CD4-positive, alpha-beta memory T cell (primary cell): ENCODE results near the gene KITLG. TPM values are rescaled to one million over a fixed set of nuclear protein-coding genes. Genes with fewer than 3 reads are reported as not detected.
"Not testable (repeated sequence)": the region's sequence is repeated elsewhere in the genome, so short reads cannot be mapped to it uniquely, and the experiment has no call there.

Experiments used
- CTCF ChIA-PET: fragments of 350-600 bp; sonication (Branson Sonifier 250); formaldehyde crosslinking; loops from one replicate; lab custom pipeline; 2021; ENCODE audit warnings: inconsistent platforms; ENCODE audit not compliant: partially characterized antibody; lab: Charles Lee
- POLR2A ChIA-PET: fragments of 350-600 bp; sonication (Branson Sonifier 250); formaldehyde crosslinking; loops from one replicate; lab custom pipeline; 2021; ENCODE audit not compliant: partially characterized antibody; lab: Charles Lee
- DNase-seq, 5 donors: peaks; one replicate each; pipeline versions ENCODE4 v3.0.0 to v3.0.0-alpha.2; 2020 to 2022; ENCODE audit warnings: mixed read lengths in 1 of 5
- H3K27ac ChIP-seq: one replicate; pipeline ENCODE4 v1.7.0; 2013; ENCODE audit warnings: low read depth, low read length
- H3K27me3 ChIP-seq: 2 replicates; pipeline ENCODE4 v1.7.0; 2013; ENCODE audit warnings: mild to moderate bottlenecking, low read length, moderate library complexity; ENCODE audit not compliant: insufficient read depth
- H3K36me3 ChIP-seq: 2 replicates; pipeline ENCODE4 v1.7.0; 2013; ENCODE audit warnings: mild to moderate bottlenecking, low read length, moderate library complexity; ENCODE audit not compliant: insufficient read depth
- H3K4me1 ChIP-seq: 2 replicates; pipeline ENCODE4 v1.7.0; 2013; ENCODE audit warnings: mild to moderate bottlenecking, low read length, moderate library complexity; ENCODE audit not compliant: insufficient read depth
- H3K4me3 ChIP-seq, 2 donors: one replicate each; pipeline ENCODE4 v1.7.0; 2013; ENCODE audit warnings: low read length in 2 of 2, mild to moderate bottlenecking in 1 of 2
- H3K9me3 ChIP-seq, 2 donors: one replicate each; pipeline ENCODE4 v1.7.0; 2013; ENCODE audit warnings: low read length in 2 of 2, control low read depth in 1 of 2; ENCODE audit not compliant: control insufficient read depth in 1 of 2
- H3K27ac Mint-ChIP-seq, 7 donors: one replicate each; pipeline ENCODE4 v1.8.0; 2020 to 2021; ENCODE audit warnings: mixed read lengths in 7 of 7, mild to moderate bottlenecking in 6 of 7, inconsistent platforms in 3 of 7, moderate library complexity in 3 of 7
- H3K27me3 Mint-ChIP-seq, 2 donors: one replicate each; pipeline ENCODE4 v1.8.0; 2020 to 2021; ENCODE audit warnings: mixed read lengths in 2 of 2
- H3K36me3 Mint-ChIP-seq, 2 donors: one replicate each; pipeline ENCODE4 v1.8.0; 2020 to 2021; ENCODE audit warnings: mixed read lengths in 2 of 2, inconsistent platforms in 1 of 2, mild to moderate bottlenecking in 1 of 2
- H3K4me1 Mint-ChIP-seq, 4 donors: one replicate each; pipeline ENCODE4 v1.8.0; 2020 to 2021; ENCODE audit warnings: mixed read lengths in 4 of 4, mild to moderate bottlenecking in 1 of 4
- H3K4me3 Mint-ChIP-seq, 8 donors: one replicate each; pipeline ENCODE4 v1.8.0; 2020 to 2021; ENCODE audit warnings: mixed read lengths in 8 of 8, mild to moderate bottlenecking in 7 of 8, moderate library complexity in 6 of 8, inconsistent platforms in 3 of 8
- H3K9me3 Mint-ChIP-seq, 8 donors: one replicate each; pipeline ENCODE4 v1.8.0; 2020 to 2021; ENCODE audit warnings: mixed read lengths in 8 of 8, mild to moderate bottlenecking in 5 of 8, inconsistent platforms in 3 of 8, moderate library complexity in 1 of 8
- intact Hi-C: fragments of 100-400 bp; cut with micrococcal nuclease; formaldehyde crosslinking; loops from one replicate; pipeline ENCODE4 v1.15.1; 2023
- polyA plus RNA-seq, 2 donors: library from polyadenylated mRNA; unstranded; fragments of 300-500 nt; fragmentation: Illumina TruSeq; gene quantifications; one replicate each; pipeline ENCODE4 v1.2.3, GENCODE V29; 2021
- total RNA-seq, 2 experiments: library from RNA; stranded (reverse); gene quantifications; one replicate each; pipeline ENCODE4 v1.2.3, GENCODE V29; 2021

Gene KITLG
- total and polyA plus RNA-seq, 4 experiments from 2014 or later = 0.14 TPM; not detected in 3

- DNase-seq = no peak
- Mint-ChIP-seq H3K27ac (no peak overlapping the region), H3K4me1 (no peaks in the 10 kb centered on the region), H3K27me3 (no peaks in the 10 kb centered on the region), H3K9me3 (peaks cover 0 to 2% (median 0%) of the 10 kb centered on the region in 8 donors), H3K4me3 (no peak overlapping the region), H3K36me3 (no peaks in the 10 kb centered on the region)
- Histone ChIP-seq H3K27me3 (no peaks in the 10 kb centered on the region), H3K36me3 (no peaks in the 10 kb centered on the region), H3K4me1 (no peaks in the 10 kb centered on the region), H3K27ac (no peak overlapping the region), H3K9me3 (no peaks in the 10 kb centered on the region), H3K4me3 (no peak overlapping the region)
- POLR2A ChIA-PET = no interaction called here
- intact Hi-C loops = no loop called here
- CTCF ChIA-PET = no interaction called here
These were observed 61.3 kb downstream of the KITLG start for GRCh38 chr12:88518863-88519403.

- Histone ChIP-seq H3K27me3 (no peaks in the 10 kb centered on the region), H3K36me3 (no peaks in the 10 kb centered on the region), H3K4me3 (no peak overlapping the region), H3K9me3 (no peaks in the 10 kb centered on the region), H3K27ac (no peak overlapping the region), H3K4me1 (no peaks in the 10 kb centered on the region)
- intact Hi-C loops = no loop called here
- POLR2A ChIA-PET = no interaction called here
- no peak for DNase-seq
- CTCF ChIA-PET = no interaction called here
- Mint-ChIP-seq H3K27me3 (no peaks in the 10 kb centered on the region), H3K36me3 (no peaks in the 10 kb centered on the region), H3K9me3 (no peaks in the 10 kb centered on the region), H3K4me1 (no peaks in the 10 kb centered on the region), H3K27ac (no peak overlapping the region), H3K4me3 (no peak overlapping the region)
These were observed 63.5 kb downstream of the KITLG start for GRCh38 chr12:88516811-88517210.

GRCh38 chr12:88510843-88511242 is 69.4 kb downstream of the KITLG start:
- H3K27ac Mint-ChIP-seq = no peak overlapping the region
- H3K27me3 Mint-ChIP-seq = no peaks in the 10 kb centered on the region
- Histone ChIP-seq H3K9me3 (no peaks in the 10 kb centered on the region), H3K36me3 (no peaks in the 10 kb centered on the region), H3K27me3 (no peaks in the 10 kb centered on the region), H3K27ac (no peak overlapping the region), H3K4me1 (no peaks in the 10 kb centered on the region), H3K4me3 (no peak overlapping the region)
- no peaks in the 10 kb centered on the region for H3K9me3 Mint-ChIP-seq
- intact Hi-C loops = no loop called here
- ChIA-PET CTCF (no interaction called here), POLR2A (no interaction called here)
- no peak for DNase-seq
- no peak overlapping the region for H3K4me3 Mint-ChIP-seq
- H3K36me3 Mint-ChIP-seq = no peaks in the 10 kb centered on the region
- no peaks in the 10 kb centered on the region for H3K4me1 Mint-ChIP-seq

- no peaks in the 10 kb centered on the region for H3K36me3 Mint-ChIP-seq
- H3K4me3 ChIP-seq = no peak overlapping the region
- no peaks in the 10 kb centered on the region for H3K27me3 ChIP-seq
- no peak overlapping the region for H3K27ac Mint-ChIP-seq
- no peaks in the 10 kb centered on the region for H3K4me1 ChIP-seq
- no peaks in the 10 kb centered on the region for H3K4me1 Mint-ChIP-seq
- no peak overlapping the region for H3K27ac ChIP-seq
- intact Hi-C loops = no loop called here
- no peaks in the 10 kb centered on the region for H3K27me3 Mint-ChIP-seq
- H3K36me3 ChIP-seq = no peaks in the 10 kb centered on the region
- no peaks in the 10 kb centered on the region for H3K9me3 ChIP-seq
- peaks cover 0 to 2% (median 0%) of the 10 kb centered on the region in 8 donors for H3K9me3 Mint-ChIP-seq
- POLR2A ChIA-PET = no interaction called here
- H3K4me3 Mint-ChIP-seq = no peak overlapping the region
- CTCF ChIA-PET = no interaction called here
- no peak for DNase-seq
These were observed 70.4 kb downstream of the KITLG start for GRCh38 chr12:88509851-88510250.

GRCh38 chr12:88509347-88509746 is 70.9 kb downstream of the KITLG start:
- intact Hi-C loops = no loop called here
- Histone ChIP-seq H3K4me1 (no peaks in the 10 kb centered on the region), H3K36me3 (no peaks in the 10 kb centered on the region), H3K9me3 (no peaks in the 10 kb centered on the region), H3K4me3 (no peak overlapping the region), H3K27me3 (no peaks in the 10 kb centered on the region), H3K27ac (no peak overlapping the region)
- CTCF ChIA-PET = no interaction called here
- POLR2A ChIA-PET = no interaction called here
- H3K27me3 Mint-ChIP-seq = no peaks in the 10 kb centered on the region
- H3K4me1 Mint-ChIP-seq = no peaks in the 10 kb centered on the region
- no peak overlapping the region for H3K27ac Mint-ChIP-seq
- DNase-seq = no peak
- H3K9me3 Mint-ChIP-seq = peaks cover 0 to 2% (median 0%) of the 10 kb centered on the region in 8 donors
- H3K36me3 Mint-ChIP-seq = no peaks in the 10 kb centered on the region
- no peak overlapping the region for H3K4me3 Mint-ChIP-seq

GRCh38 chr12:88507851-88508250 is 72.4 kb downstream of the KITLG start:
- H3K4me3 ChIP-seq, intact Hi-C loops, H3K4me1 ChIP-seq, H3K27me3 Mint-ChIP-seq, H3K4me3 Mint-ChIP-seq, H3K27ac Mint-ChIP-seq, CTCF ChIA-PET, H3K27me3 ChIP-seq, DNase-seq, H3K36me3 Mint-ChIP-seq, H3K9me3 Mint-ChIP-seq, H3K9me3 ChIP-seq, H3K4me1 Mint-ChIP-seq, H3K27ac ChIP-seq, POLR2A ChIA-PET, H3K36me3 ChIP-seq: not testable (repeated sequence)

GRCh38 chr12:88507270-88507669 is 73.0 kb downstream of the KITLG start:
- POLR2A ChIA-PET = no interaction called here
- intact Hi-C loops = no loop called here
- Histone ChIP-seq H3K9me3 (no peaks in the 10 kb centered on the region), H3K27me3 (no peaks in the 10 kb centered on the region), H3K27ac (no peak overlapping the region), H3K4me3 (no peak overlapping the region), H3K36me3 (no peaks in the 10 kb centered on the region), H3K4me1 (no peaks in the 10 kb centered on the region)
- peaks cover 0 to 2% (median 0%) of the 10 kb centered on the region in 8 donors for H3K9me3 Mint-ChIP-seq
- no peak overlapping the region for H3K27ac Mint-ChIP-seq
- no peak overlapping the region for H3K4me3 Mint-ChIP-seq
- CTCF ChIA-PET = no interaction called here
- DNase-seq = no peak
- no peaks in the 10 kb centered on the region for H3K36me3 Mint-ChIP-seq
- no peaks in the 10 kb centered on the region for H3K4me1 Mint-ChIP-seq
- H3K27me3 Mint-ChIP-seq = peaks cover 0 to 2% of the 10 kb centered on the region in 2 donors

GRCh38 chr12:88505696-88506095 is 74.6 kb downstream of the KITLG start:
- ChIA-PET POLR2A (no interaction called here), CTCF (no interaction called here)
- Histone ChIP-seq H3K4me3 (no peak overlapping the region), H3K36me3 (no peaks in the 10 kb centered on the region), H3K4me1 (no peaks in the 10 kb centered on the region), H3K9me3 (no peaks in the 10 kb centered on the region), H3K27ac (no peak overlapping the region), H3K27me3 (no peaks in the 10 kb centered on the region)
- no peaks in the 10 kb centered on the region for H3K36me3 Mint-ChIP-seq
- intact Hi-C loops = no loop called here
- H3K4me1 Mint-ChIP-seq = no peaks in the 10 kb centered on the region
- no peak overlapping the region for H3K4me3 Mint-ChIP-seq
- no peak overlapping the region for H3K27ac Mint-ChIP-seq
- DNase-seq = no peak
- peaks cover 0 to 2% (median 0%) of the 10 kb centered on the region in 8 donors for H3K9me3 Mint-ChIP-seq
- peaks cover 0 to 4% of the 10 kb centered on the region in 2 donors for H3K27me3 Mint-ChIP-seq
